ENCODE results near the gene PDE8A.

Gene PDE8A

GRCh38 chr15:84950570-84951111 lies 31.0 kb upstream of the PDE8A start:
- no peak overlapping the region for H3K27ac Mint-ChIP-seq
- H3K4me1 Mint-ChIP-seq (ENCODE audit: low read depth): peaks cover 5% of the 10 kb centered on the region
- no peak overlapping the region for H3K4me3 Mint-ChIP-seq
- no peaks in the 10 kb centered on the region for H3K27me3 Mint-ChIP-seq
- H3K36me3 Mint-ChIP-seq (ENCODE audit: low read depth): no peaks in the 10 kb centered on the region
- no peak for DNase-seq
- H3K9me3 Mint-ChIP-seq: no peaks in the 10 kb centered on the region

GRCh38 chr15:84951736-84952135 lies 29.9 kb upstream of the PDE8A start:
- no peak overlapping the region for H3K27ac Mint-ChIP-seq
- H3K9me3 Mint-ChIP-seq: no peaks in the 10 kb centered on the region
- peaks cover 11% of the 10 kb centered on the region for H3K4me1 Mint-ChIP-seq (ENCODE audit: low read depth)
- no peak for DNase-seq
- H3K4me3 Mint-ChIP-seq: no peak overlapping the region
- H3K27me3 Mint-ChIP-seq: peaks cover 7% of the 10 kb centered on the region
- no peaks in the 10 kb centered on the region for H3K36me3 Mint-ChIP-seq (ENCODE audit: low read depth)

GRCh38 chr15:84953136-84953535 lies 28.5 kb upstream of the PDE8A start:
- Mint-ChIP-seq H3K27me3 (peaks cover 14% of the 10 kb centered on the region), H3K27ac (no peak overlapping the region), H3K4me1 (ENCODE audit: low read depth) (peaks cover 11% of the 10 kb centered on the region), H3K4me3 (no peak overlapping the region), H3K9me3 (no peaks in the 10 kb centered on the region), H3K36me3 (ENCODE audit: low read depth) (no peaks in the 10 kb centered on the region)
- DNase-seq: no peak

GRCh38 chr15:84953726-84954125 lies 27.9 kb upstream of the PDE8A start:
- DNase-seq: no peak
- Mint-ChIP-seq H3K27me3 (peaks cover 15% of the 10 kb centered on the region), H3K9me3 (no peaks in the 10 kb centered on the region), H3K27ac (no peak overlapping the region), H3K36me3 (ENCODE audit: low read depth) (no peaks in the 10 kb centered on the region), H3K4me3 (no peak overlapping the region), H3K4me1 (ENCODE audit: low read depth) (peaks cover 11% of the 10 kb centered on the region)

GRCh38 chr15:84955089-84955848 lies 26.4 kb upstream of the PDE8A start:
- no peak overlapping the region for H3K27ac Mint-ChIP-seq
- peak; percentile 58 for DNase-seq
- peaks cover 15% of the 10 kb centered on the region for H3K27me3 Mint-ChIP-seq
- no peak overlapping the region for H3K4me3 Mint-ChIP-seq
- H3K9me3 Mint-ChIP-seq: no peaks in the 10 kb centered on the region
- peaks cover 14% of the 10 kb centered on the region for H3K4me1 Mint-ChIP-seq (ENCODE audit: low read depth)
- H3K36me3 Mint-ChIP-seq (ENCODE audit: low read depth): no peaks in the 10 kb centered on the region

GRCh38 chr15:84956199-84956598 lies 25.5 kb upstream of the PDE8A start:
- no peak for DNase-seq
- Mint-ChIP-seq H3K36me3 (ENCODE audit: low read depth) (no peaks in the 10 kb centered on the region), H3K9me3 (no peaks in the 10 kb centered on the region), H3K4me1 (ENCODE audit: low read depth) (peaks cover 14% of the 10 kb centered on the region), H3K4me3 (no peak overlapping the region), H3K27me3 (peaks cover 15% of the 10 kb centered on the region), H3K27ac (no peak overlapping the region)

- no peak for DNase-seq
- H3K27ac Mint-ChIP-seq: no peak overlapping the region
- H3K36me3 Mint-ChIP-seq (ENCODE audit: low read depth): no peaks in the 10 kb centered on the region
- H3K9me3 Mint-ChIP-seq: no peaks in the 10 kb centered on the region
- peaks cover 10% of the 10 kb centered on the region for H3K4me1 Mint-ChIP-seq (ENCODE audit: low read depth)
- no peak overlapping the region for H3K4me3 Mint-ChIP-seq
- H3K27me3 Mint-ChIP-seq: peaks cover 21% of the 10 kb centered on the region
Observed at GRCh38 chr15:84960391-84961113, 21.1 kb upstream of the PDE8A start.

GRCh38 chr15:84961114-84961452 lies 20.6 kb upstream of the PDE8A start:
- no peak for DNase-seq
- Mint-ChIP-seq H3K27me3 (peaks cover 17% of the 10 kb centered on the region), H3K36me3 (ENCODE audit: low read depth) (no peaks in the 10 kb centered on the region), H3K4me3 (no peak overlapping the region), H3K9me3 (no peaks in the 10 kb centered on the region), H3K4me1 (ENCODE audit: low read depth) (peaks cover 4% of the 10 kb centered on the region), H3K27ac (no peak overlapping the region)

GRCh38 chr15:84961707-84962106 lies 19.9 kb upstream of the PDE8A start:
- H3K27ac Mint-ChIP-seq: no peak overlapping the region
- H3K36me3 Mint-ChIP-seq (ENCODE audit: low read depth): no peaks in the 10 kb centered on the region
- no peak for DNase-seq
- H3K9me3 Mint-ChIP-seq: peaks cover 3% of the 10 kb centered on the region
- H3K27me3 Mint-ChIP-seq: peaks cover 14% of the 10 kb centered on the region
- no peak overlapping the region for H3K4me3 Mint-ChIP-seq
- peaks cover 3% of the 10 kb centered on the region for H3K4me1 Mint-ChIP-seq (ENCODE audit: low read depth)

GRCh38 chr15:84962955-84963354 lies 18.7 kb upstream of the PDE8A start:
- Mint-ChIP-seq H3K27me3 (peaks cover 8% of the 10 kb centered on the region), H3K4me3 (no peak overlapping the region), H3K9me3 (peaks cover 3% of the 10 kb centered on the region), H3K4me1 (ENCODE audit: low read depth) (peaks cover 3% of the 10 kb centered on the region), H3K36me3 (ENCODE audit: low read depth) (no peaks in the 10 kb centered on the region), H3K27ac (no peak overlapping the region)
- DNase-seq: no peak

- H3K4me3 Mint-ChIP-seq: no peak overlapping the region
- H3K9me3 Mint-ChIP-seq: peaks cover 3% of the 10 kb centered on the region
- H3K36me3 Mint-ChIP-seq (ENCODE audit: low read depth): no peaks in the 10 kb centered on the region
- H3K27ac Mint-ChIP-seq: peak overlapping the region; percentile 31
- H3K27me3 Mint-ChIP-seq: peaks cover 12% of the 10 kb centered on the region
- DNase-seq: no peak
- H3K4me1 Mint-ChIP-seq (ENCODE audit: low read depth): no peaks in the 10 kb centered on the region
Observed at GRCh38 chr15:84967380-84967779, 14.3 kb upstream of the PDE8A start.

GRCh38 chr15:84968301-84968700 lies 13.4 kb upstream of the PDE8A start:
- Mint-ChIP-seq H3K36me3 (ENCODE audit: low read depth) (no peaks in the 10 kb centered on the region), H3K27me3 (peaks cover 12% of the 10 kb centered on the region), H3K4me3 (no peak overlapping the region), H3K27ac (no peak overlapping the region), H3K9me3 (peaks cover 3% of the 10 kb centered on the region), H3K4me1 (ENCODE audit: low read depth) (no peaks in the 10 kb centered on the region)
- DNase-seq: no peak

GRCh38 chr15:84969257-84969656 lies 12.4 kb upstream of the PDE8A start:
- no peak overlapping the region for H3K4me3 Mint-ChIP-seq
- no peaks in the 10 kb centered on the region for H3K4me1 Mint-ChIP-seq (ENCODE audit: low read depth)
- no peak overlapping the region for H3K27ac Mint-ChIP-seq
- peaks cover 3% of the 10 kb centered on the region for H3K9me3 Mint-ChIP-seq
- peaks cover 7% of the 10 kb centered on the region for H3K27me3 Mint-ChIP-seq
- DNase-seq: no peak
- no peaks in the 10 kb centered on the region for H3K36me3 Mint-ChIP-seq (ENCODE audit: low read depth)

GRCh38 chr15:84970843-84971242 lies 10.8 kb upstream of the PDE8A start:
- no peaks in the 10 kb centered on the region for H3K4me1 Mint-ChIP-seq (ENCODE audit: low read depth)
- H3K36me3 Mint-ChIP-seq (ENCODE audit: low read depth): no peaks in the 10 kb centered on the region
- DNase-seq: no peak
- H3K27ac Mint-ChIP-seq: no peak overlapping the region
- H3K9me3 Mint-ChIP-seq: peaks cover 3% of the 10 kb centered on the region
- peaks cover 6% of the 10 kb centered on the region for H3K27me3 Mint-ChIP-seq
- no peak overlapping the region for H3K4me3 Mint-ChIP-seq
